GM12864 (cell line): ENCODE data around the gene MACROD2.

Experiments
- DNase-seq: peaks from one replicate; pipeline ENCODE4 v3.0.0-alpha.2; 2011; ENCODE audit warnings: low read depth
- H3K4me3 ChIP-seq: 2 replicates; pipeline ENCODE4 v1.5.1; 2011; ENCODE audit warnings: mild to moderate bottlenecking, low read depth, low read length, control low read depth
- TF ChIP-seq, protein P1 (sequence below): IDR thresholded peaks from 2 replicates; pipeline ENCODE4 v1.5.1; 2011; ENCODE audit warnings: low read depth, mild to moderate bottlenecking, moderate library complexity, low read length, control low read depth, inconsistent platforms; ENCODE audit errors: missing control alignments

The MACROD2 gene

DNA sequence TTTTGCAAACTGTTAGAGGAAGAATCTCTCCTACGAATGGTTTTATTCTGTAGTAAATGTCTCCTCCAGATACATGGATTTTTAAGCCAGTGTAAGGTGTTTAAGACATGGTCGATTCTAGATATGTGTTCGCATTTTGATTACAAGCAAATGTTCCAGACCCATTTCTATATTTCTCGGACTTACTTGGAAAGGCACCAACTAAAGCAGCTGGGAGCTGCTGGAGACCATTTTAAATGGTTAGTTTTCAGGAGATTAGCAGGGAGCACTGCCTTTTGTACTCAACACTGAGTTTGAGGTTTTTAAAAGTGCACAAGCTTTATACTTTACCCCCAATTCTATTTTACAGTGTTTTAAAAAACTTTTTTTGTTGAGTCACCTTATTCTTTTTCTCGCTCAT is 1720.9 kb downstream of the MACROD2 start:
- TF ChIP-seq, protein P1, sequence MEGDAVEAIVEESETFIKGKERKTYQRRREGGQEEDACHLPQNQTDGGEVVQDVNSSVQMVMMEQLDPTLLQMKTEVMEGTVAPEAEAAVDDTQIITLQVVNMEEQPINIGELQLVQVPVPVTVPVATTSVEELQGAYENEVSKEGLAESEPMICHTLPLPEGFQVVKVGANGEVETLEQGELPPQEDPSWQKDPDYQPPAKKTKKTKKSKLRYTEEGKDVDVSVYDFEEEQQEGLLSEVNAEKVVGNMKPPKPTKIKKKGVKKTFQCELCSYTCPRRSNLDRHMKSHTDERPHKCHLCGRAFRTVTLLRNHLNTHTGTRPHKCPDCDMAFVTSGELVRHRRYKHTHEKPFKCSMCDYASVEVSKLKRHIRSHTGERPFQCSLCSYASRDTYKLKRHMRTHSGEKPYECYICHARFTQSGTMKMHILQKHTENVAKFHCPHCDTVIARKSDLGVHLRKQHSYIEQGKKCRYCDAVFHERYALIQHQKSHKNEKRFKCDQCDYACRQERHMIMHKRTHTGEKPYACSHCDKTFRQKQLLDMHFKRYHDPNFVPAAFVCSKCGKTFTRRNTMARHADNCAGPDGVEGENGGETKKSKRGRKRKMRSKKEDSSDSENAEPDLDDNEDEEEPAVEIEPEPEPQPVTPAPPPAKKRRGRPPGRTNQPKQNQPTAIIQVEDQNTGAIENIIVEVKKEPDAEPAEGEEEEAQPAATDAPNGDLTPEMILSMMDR = no peak
- H3K4me3 ChIP-seq = no peak overlapping the region

GRCh38 chr20:15726416-15726815 is 1731.1 kb downstream of the MACROD2 start:
- DNase-seq = no peak
- TF ChIP-seq, protein P1 = no peak
- H3K4me3 ChIP-seq = no peak overlapping the region

More for the DNA sequence above, 1720.9 kb downstream of the MACROD2 start:
- no peak for DNase-seq

- no peak overlapping the region for H3K4me3 ChIP-seq
- DNase-seq = no peak
- TF ChIP-seq, protein P1 = no peak
Observed at GRCh38 chr20:15734052-15734451, 1738.7 kb downstream of the MACROD2 start.

- TF ChIP-seq, protein P1 = no peak
- DNase-seq = no peak
- no peak overlapping the region for H3K4me3 ChIP-seq
Observed at GRCh38 chr20:15739035-15739434, 1743.7 kb downstream of the MACROD2 start.

DNA sequence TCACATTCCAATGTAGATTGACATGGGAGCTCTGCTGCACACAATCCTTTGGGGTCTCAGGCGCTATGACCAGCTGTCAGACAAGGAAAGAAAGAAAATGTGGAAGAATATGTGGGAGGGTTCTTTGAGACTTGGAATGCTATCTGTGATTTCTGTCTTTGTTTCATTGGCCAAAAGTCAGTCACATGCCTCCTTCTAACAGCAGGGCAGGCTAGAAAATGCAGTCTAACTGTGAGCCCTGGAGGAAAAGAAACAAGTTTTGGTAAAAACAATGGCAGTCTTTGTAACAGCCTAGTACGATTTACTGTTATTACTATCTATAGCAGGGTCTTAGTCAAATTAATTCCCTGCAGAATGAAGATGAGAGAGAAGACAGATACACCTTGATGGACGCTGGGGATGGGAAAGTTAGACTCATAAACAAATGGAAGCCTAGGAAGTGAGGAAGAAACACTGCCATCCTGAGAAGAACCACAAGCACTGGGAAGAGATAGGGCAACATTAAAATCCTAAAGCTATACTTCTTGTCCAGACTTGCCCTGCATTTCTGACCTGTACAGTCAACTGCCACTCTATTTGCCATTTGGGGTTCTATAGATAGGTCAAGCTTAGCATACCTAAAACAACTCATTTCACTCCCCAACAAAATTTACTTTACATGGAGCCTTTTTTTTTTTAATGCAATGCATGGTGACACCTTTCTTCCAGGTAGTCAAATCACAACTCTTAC is 1744.9 kb downstream of the MACROD2 start:
- TF ChIP-seq, protein P1 = no peak
- no peak overlapping the region for H3K4me3 ChIP-seq
- DNase-seq = no peak

GRCh38 chr20:15742087-15742486 is 1746.8 kb downstream of the MACROD2 start:
- no peak for DNase-seq
- no peak overlapping the region for H3K4me3 ChIP-seq
- TF ChIP-seq, protein P1 = no peak

GRCh38 chr20:15742627-15743026 is 1747.3 kb downstream of the MACROD2 start:
- H3K4me3 ChIP-seq = no peak overlapping the region
- TF ChIP-seq, protein P1 = no peak
- DNase-seq = no peak
